IPS-18a (cell line): ENCODE results near the gene SMIM12.
A peak's percentile ranks its signal among the peaks of the same experiment; 100 is the strongest.

Experiments used
- H3K27ac ChIP-seq: one replicate; pipeline ENCODE4 v1.5.1; 2013; ENCODE audit warnings: low read length
- H3K27me3 ChIP-seq: one replicate; pipeline ENCODE4 v1.6.1; 2013; ENCODE audit warnings: mild to moderate bottlenecking, low read length; ENCODE audit not compliant: control insufficient read depth, insufficient read depth
- H3K36me3 ChIP-seq: one replicate; pipeline ENCODE4 v1.6.1; 2013; ENCODE audit warnings: low read depth, low read length; ENCODE audit not compliant: control insufficient read depth
- H3K4me1 ChIP-seq: one replicate; pipeline ENCODE4 v1.6.1; 2013; ENCODE audit warnings: low read depth, low read length; ENCODE audit not compliant: control insufficient read depth
- H3K4me3 ChIP-seq: one replicate; pipeline ENCODE4 v1.5.1; 2013; ENCODE audit warnings: low read length
- H3K9ac ChIP-seq: one replicate; pipeline ENCODE4 v1.6.1; 2013; ENCODE audit warnings: mild to moderate bottlenecking, low read length, moderate library complexity
- H3K9me3 ChIP-seq: one replicate; pipeline ENCODE4 v1.6.1; 2013; ENCODE audit warnings: low read depth, low read length; ENCODE audit not compliant: control insufficient read depth

SMIM12 gene

GRCh38 chr1:34859446-34860200 is at the start of gene SMIM12:
TSS of gene SMIM12 (minus strand) at chr1:34859749. CDS start at chr1:34855977, 3,772 bp downstream.
- Histone ChIP-seq H3K27me3 (peaks cover 29% of the 10 kb centered on the region), H3K4me3 (peak within 1 kb of the TSS; percentile 99), H3K36me3 (peaks cover 12% of the 10 kb centered on the region), H3K9me3 (no peaks in the 10 kb centered on the region), H3K9ac (peak within 1 kb of the TSS; percentile 77), H3K27ac (no peak within 1 kb of the TSS), H3K4me1 (peaks cover 5% of the 10 kb centered on the region)

- no peak overlapping the region for H3K9ac ChIP-seq
- no peak overlapping the region for H3K27ac ChIP-seq
- H3K27me3 ChIP-seq, result no peaks in the 10 kb centered on the region
- H3K36me3 ChIP-seq, result no peaks in the 10 kb centered on the region
- no peaks in the 10 kb centered on the region for H3K9me3 ChIP-seq
- H3K4me3 ChIP-seq, result no peak overlapping the region
- no peaks in the 10 kb centered on the region for H3K4me1 ChIP-seq
Measured at GRCh38 chr1:34908369-34908768, 48.8 kb upstream of the SMIM12 start.

GRCh38 chr1:34907487-34908090 is 48.0 kb upstream of the SMIM12 start:
- H3K4me3 ChIP-seq, result no peak overlapping the region
- H3K9me3 ChIP-seq, result no peaks in the 10 kb centered on the region
- no peaks in the 10 kb centered on the region for H3K36me3 ChIP-seq
- H3K9ac ChIP-seq, result no peak overlapping the region
- no peaks in the 10 kb centered on the region for H3K4me1 ChIP-seq
- H3K27ac ChIP-seq, result no peak overlapping the region
- H3K27me3 ChIP-seq, result no peaks in the 10 kb centered on the region

- Histone ChIP-seq H3K27me3 (no peaks in the 10 kb centered on the region), H3K4me1 (no peaks in the 10 kb centered on the region), H3K27ac (no peak overlapping the region), H3K36me3 (no peaks in the 10 kb centered on the region), H3K9me3 (no peaks in the 10 kb centered on the region), H3K4me3 (no peak overlapping the region), H3K9ac (no peak overlapping the region)
Measured at GRCh38 chr1:34906756-34907155, 47.2 kb upstream of the SMIM12 start.

GRCh38 chr1:34906222-34906621 is 46.7 kb upstream of the SMIM12 start:
- H3K9me3 ChIP-seq, result no peaks in the 10 kb centered on the region
- H3K9ac ChIP-seq, result no peak overlapping the region
- no peak overlapping the region for H3K27ac ChIP-seq
- H3K4me1 ChIP-seq, result no peaks in the 10 kb centered on the region
- H3K36me3 ChIP-seq, result no peaks in the 10 kb centered on the region
- no peak overlapping the region for H3K4me3 ChIP-seq
- H3K27me3 ChIP-seq, result no peaks in the 10 kb centered on the region

- no peaks in the 10 kb centered on the region for H3K9me3 ChIP-seq
- H3K36me3 ChIP-seq, result no peaks in the 10 kb centered on the region
- no peaks in the 10 kb centered on the region for H3K27me3 ChIP-seq
Measured at GRCh38 chr1:34905098-34905459, 45.5 kb upstream of the SMIM12 start.

GRCh38 chr1:34904236-34905097 is 44.9 kb upstream of the SMIM12 start:
- no peak overlapping the region for H3K4me3 ChIP-seq
- no peaks in the 10 kb centered on the region for H3K9me3 ChIP-seq
- H3K9ac ChIP-seq, result no peak overlapping the region
- no peak overlapping the region for H3K27ac ChIP-seq
- H3K36me3 ChIP-seq, result no peaks in the 10 kb centered on the region
- H3K4me1 ChIP-seq, result no peaks in the 10 kb centered on the region
- no peaks in the 10 kb centered on the region for H3K27me3 ChIP-seq

More at GRCh38 chr1:34905098-34905459, 45.5 kb upstream of the SMIM12 start:
- Histone ChIP-seq H3K4me1 (no peaks in the 10 kb centered on the region), H3K27ac (no peak overlapping the region), H3K9ac (no peak overlapping the region), H3K4me3 (no peak overlapping the region)

- Histone ChIP-seq H3K4me3 (no peak overlapping the region), H3K4me1 (no peaks in the 10 kb centered on the region), H3K27me3 (no peaks in the 10 kb centered on the region), H3K9me3 (no peaks in the 10 kb centered on the region), H3K9ac (no peak overlapping the region), H3K36me3 (no peaks in the 10 kb centered on the region), H3K27ac (no peak overlapping the region)
Measured at GRCh38 chr1:34901919-34902318, 42.4 kb upstream of the SMIM12 start.

- no peaks in the 10 kb centered on the region for H3K4me1 ChIP-seq
- H3K36me3 ChIP-seq, result no peaks in the 10 kb centered on the region
- no peak overlapping the region for H3K27ac ChIP-seq
- no peaks in the 10 kb centered on the region for H3K9me3 ChIP-seq
- H3K27me3 ChIP-seq, result no peaks in the 10 kb centered on the region
- H3K4me3 ChIP-seq, result no peak overlapping the region
- no peak overlapping the region for H3K9ac ChIP-seq
Measured at GRCh38 chr1:34900775-34901502, 41.4 kb upstream of the SMIM12 start.

GRCh38 chr1:34899906-34900305 is 40.4 kb upstream of the SMIM12 start:
- Histone ChIP-seq H3K27me3 (no peaks in the 10 kb centered on the region), H3K9me3 (no peaks in the 10 kb centered on the region), H3K4me3 (no peak overlapping the region), H3K4me1 (no peaks in the 10 kb centered on the region), H3K27ac (no peak overlapping the region), H3K36me3 (no peaks in the 10 kb centered on the region), H3K9ac (no peak overlapping the region)

GRCh38 chr1:34899471-34899870 is 39.9 kb upstream of the SMIM12 start:
- H3K27ac ChIP-seq, result no peak overlapping the region
- no peaks in the 10 kb centered on the region for H3K9me3 ChIP-seq
- no peaks in the 10 kb centered on the region for H3K27me3 ChIP-seq
- no peak overlapping the region for H3K4me3 ChIP-seq
- H3K36me3 ChIP-seq, result no peaks in the 10 kb centered on the region
- H3K9ac ChIP-seq, result no peak overlapping the region
- no peaks in the 10 kb centered on the region for H3K4me1 ChIP-seq
